ENCODE results near the gene IGF2BP2.

IGF2BP2 gene

GRCh38 chr3:185632996-185633395 is 191.8 kb downstream of the IGF2BP2 start:
- Histone ChIP-seq H3K27ac (replicated peaks) (no peak overlapping the region), H3K27me3 (ENCODE audit: insufficient read depth, poor library complexity, severe bottlenecking) (no peaks in the 10 kb centered on the region)
- no peak for TF ChIP-seq POLR2AphosphoS5 (IDR thresholded peaks at IDR 0.05; ENCODE audit: low read depth)
- TF ChIP-seq GABPA (IDR thresholded peaks at IDR 0.05; ENCODE audit: low read depth) = no peak
- no peak for TF ChIP-seq CTCF (IDR thresholded peaks at IDR 0.05; ENCODE audit: insufficient read depth, low read length)

GRCh38 chr3:185631508-185632206 is 193.2 kb downstream of the IGF2BP2 start:
- TF ChIP-seq CTCF (IDR thresholded peaks at IDR 0.05; ENCODE audit: insufficient read depth, low read length) (no peak), REST (IDR thresholded peaks at IDR 0.05; ENCODE audit: insufficient replicate concordance, low read depth) (no peak), GABPA (IDR thresholded peaks at IDR 0.05; ENCODE audit: low read depth) (no peak), SPI1 (IDR thresholded peaks at IDR 0.05; ENCODE audit: borderline replicate concordance, low read depth) (no peak), POLR2AphosphoS5 (IDR thresholded peaks at IDR 0.05; ENCODE audit: low read depth) (no peak)
- no peak for DNase-seq (ENCODE audit: low read depth in 1 of 2, low spot score in 1 of 2)
- H3K27me3 ChIP-seq (ENCODE audit: insufficient read depth, poor library complexity, severe bottlenecking) = no peaks in the 10 kb centered on the region
- no peak overlapping the region for H3K27ac ChIP-seq (replicated peaks)
- no peak overlapping the region for H3K4me3 ChIP-seq (replicated peaks; ENCODE audit: insufficient read depth, low read length)

More at GRCh38 chr3:185632996-185633395, 191.8 kb downstream of the IGF2BP2 start:
- DNase-seq (ENCODE audit: low read depth in 1 of 2, low spot score in 1 of 2) = no peak
- no peak overlapping the region for H3K4me3 ChIP-seq (replicated peaks; ENCODE audit: insufficient read depth, low read length)

GRCh38 chr3:185631108-185631507 is 193.7 kb downstream of the IGF2BP2 start:
- TF ChIP-seq REST (IDR thresholded peaks at IDR 0.05; ENCODE audit: insufficient replicate concordance, low read depth) (no peak), CTCF (IDR thresholded peaks at IDR 0.05; ENCODE audit: insufficient read depth, low read length) (no peak), GABPA (IDR thresholded peaks at IDR 0.05; ENCODE audit: low read depth) (no peak), POLR2AphosphoS5 (IDR thresholded peaks at IDR 0.05; ENCODE audit: low read depth) (no peak), SPI1 (IDR thresholded peaks at IDR 0.05; ENCODE audit: borderline replicate concordance, low read depth) (no peak)
- DNase-seq (ENCODE audit: low read depth in 1 of 2, low spot score in 1 of 2) = no peak
- Histone ChIP-seq H3K27ac (replicated peaks) (no peak overlapping the region), H3K4me3 (replicated peaks; ENCODE audit: insufficient read depth, low read length) (no peak overlapping the region), H3K27me3 (ENCODE audit: insufficient read depth, poor library complexity, severe bottlenecking) (no peaks in the 10 kb centered on the region)

GRCh38 chr3:185630182-185630622 is 194.6 kb downstream of the IGF2BP2 start:
- Histone ChIP-seq H3K27me3 (ENCODE audit: insufficient read depth, poor library complexity, severe bottlenecking) (no peaks in the 10 kb centered on the region), H3K27ac (replicated peaks) (no peak overlapping the region), H3K4me3 (replicated peaks; ENCODE audit: insufficient read depth, low read length) (no peak overlapping the region)
- DNase-seq (ENCODE audit: low read depth in 1 of 2, low spot score in 1 of 2) = no peak
- TF ChIP-seq CTCF (IDR thresholded peaks at IDR 0.05; ENCODE audit: insufficient read depth, low read length) = no peak
- TF ChIP-seq GABPA (IDR thresholded peaks at IDR 0.05; ENCODE audit: low read depth) = no peak
- TF ChIP-seq SPI1 (IDR thresholded peaks at IDR 0.05; ENCODE audit: borderline replicate concordance, low read depth) = no peak
- no peak for TF ChIP-seq REST (IDR thresholded peaks at IDR 0.05; ENCODE audit: insufficient replicate concordance, low read depth)
- TF ChIP-seq POLR2AphosphoS5 (IDR thresholded peaks at IDR 0.05; ENCODE audit: low read depth) = no peak

Data from HL-60 (cell line).